Measurements from ENCODE around the gene TTC16. TPM values are rescaled to one million over a fixed set of nuclear protein-coding genes. Genes with fewer than 3 reads are reported as not detected.
"Not testable (repeated sequence)": the region's sequence is repeated elsewhere in the genome, so short reads cannot be mapped to it uniquely, and the experiment has no call there.

TTC16 gene
- total RNA-seq, 1 experiment from 2014 or later, result not detected

GRCh38 chr9:127779136-127779981 lies 63.5 kb downstream of the TTC16 start:
- H3K27me3 ChIP-seq (ENCODE audit: low read length), result no peaks in the 10 kb centered on the region
- no peaks in the 10 kb centered on the region for H3K9me2 ChIP-seq (replicated peaks; ENCODE audit: insufficient read depth, low read length)
- no peak overlapping the region for H3K9ac ChIP-seq (ENCODE audit: low read length)
- no peaks in the 10 kb centered on the region for H3K79me2 ChIP-seq (ENCODE audit: low read length)
- H3K4me2 ChIP-seq (ENCODE audit: low read depth, low read length, poor library complexity, severe bottlenecking), result no peak overlapping the region
- no peak overlapping the region for H3K27ac ChIP-seq (ENCODE audit: low read length)
- H3K4me1 ChIP-seq (ENCODE audit: low read length), result peaks cover 32% of the 10 kb centered on the region
- no peaks in the 10 kb centered on the region for H4K20me1 ChIP-seq (ENCODE audit: insufficient read depth, low read depth, low read length)
- H3K4me3 ChIP-seq (ENCODE audit: low read length), result no peak overlapping the region
- no peaks in the 10 kb centered on the region for H3K9me3 ChIP-seq (ENCODE audit: low read length)
- no peak overlapping the region for H2AFZ ChIP-seq (ENCODE audit: low read length)
- H3K36me3 ChIP-seq (ENCODE audit: insufficient read depth, low read length), result no peaks in the 10 kb centered on the region
- DNase-seq, result no peak

GRCh38 chr9:127780126-127780885 lies 64.4 kb downstream of the TTC16 start:
- no peak overlapping the region for H3K9ac ChIP-seq (ENCODE audit: low read length)
- H3K9me3 ChIP-seq (ENCODE audit: low read length), result no peaks in the 10 kb centered on the region
- H3K27ac ChIP-seq (ENCODE audit: low read length), result no peak overlapping the region
- H3K9me2 ChIP-seq (replicated peaks; ENCODE audit: insufficient read depth, low read length), result no peaks in the 10 kb centered on the region
- H3K4me2 ChIP-seq (ENCODE audit: low read depth, low read length, poor library complexity, severe bottlenecking), result no peak overlapping the region
- peaks cover 35% of the 10 kb centered on the region for H3K4me1 ChIP-seq (ENCODE audit: low read length)
- DNase-seq, result no peak
- no peak overlapping the region for H3K4me3 ChIP-seq (ENCODE audit: low read length)
- no peaks in the 10 kb centered on the region for H3K36me3 ChIP-seq (ENCODE audit: insufficient read depth, low read length)
- H4K20me1 ChIP-seq (ENCODE audit: insufficient read depth, low read depth, low read length), result no peaks in the 10 kb centered on the region
- no peaks in the 10 kb centered on the region for H3K79me2 ChIP-seq (ENCODE audit: low read length)
- H3K27me3 ChIP-seq (ENCODE audit: low read length), result no peaks in the 10 kb centered on the region
- no peak overlapping the region for H2AFZ ChIP-seq (ENCODE audit: low read length)

- H3K27ac ChIP-seq (ENCODE audit: low read length); H3K4me2 ChIP-seq (ENCODE audit: low read depth, low read length, poor library complexity, severe bottlenecking); H3K9ac ChIP-seq (ENCODE audit: low read length): not testable (repeated sequence)
Observed at GRCh38 chr9:127780909-127781308, 65.0 kb downstream of the TTC16 start.

More at GRCh38 chr9:127780909-127781308, 65.0 kb downstream of the TTC16 start:
- not testable (repeated sequence) for H3K9me2 ChIP-seq (replicated peaks; ENCODE audit: insufficient read depth, low read length); DNase-seq; H2AFZ ChIP-seq (ENCODE audit: low read length); H4K20me1 ChIP-seq (ENCODE audit: insufficient read depth, low read depth, low read length); H3K79me2 ChIP-seq (ENCODE audit: low read length); H3K36me3 ChIP-seq (ENCODE audit: insufficient read depth, low read length); H3K4me3 ChIP-seq (ENCODE audit: low read length); H3K9me3 ChIP-seq (ENCODE audit: low read length); H3K27me3 ChIP-seq (ENCODE audit: low read length)
- H3K4me1 ChIP-seq (ENCODE audit: low read length), result peaks cover 35% of the 10 kb centered on the region

Other genes starting within 250 kb of the TTC16 start
- gene STXBP1, start 103.8 kb upstream of the TTC16 start, total RNA-seq (2014; rRNA removed; shearing (Covaris generic); ENCODE audit: low replicate concordance), result 3.1 and 3.6 TPM in 2 replicates
- gene CFAP157, start 9.1 kb upstream of the TTC16 start, total RNA-seq (2014; rRNA removed; shearing (Covaris generic); ENCODE audit: low replicate concordance), result not detected in 2 replicates
- 10.6 and 24.9 TPM in 2 replicates for gene PTRH1, start 416 bp upstream of the TTC16 start, total RNA-seq (2014; rRNA removed; shearing (Covaris generic); ENCODE audit: low replicate concordance)
- 10.7 and 12.7 TPM in 2 replicates for gene TOR2A, start 19.2 kb downstream of the TTC16 start, total RNA-seq (2014; rRNA removed; shearing (Covaris generic); ENCODE audit: low replicate concordance)
- 0.61 TPM in 1 of 2 replicates, not detected in the other for gene SH2D3C, start 62.6 kb downstream of the TTC16 start, total RNA-seq (2014; rRNA removed; shearing (Covaris generic); ENCODE audit: low replicate concordance)
- 23.9 and 30.7 TPM in 2 replicates for gene CDK9, start 70.0 kb downstream of the TTC16 start, total RNA-seq (2014; rRNA removed; shearing (Covaris generic); ENCODE audit: low replicate concordance)
- gene FPGS, start 86.8 kb downstream of the TTC16 start, total RNA-seq (2014; rRNA removed; shearing (Covaris generic); ENCODE audit: low replicate concordance), result 41.9 and 102 TPM in 2 replicates
- gene ENG, start 138.6 kb downstream of the TTC16 start, total RNA-seq (2014; rRNA removed; shearing (Covaris generic); ENCODE audit: low replicate concordance), result not detected in 2 replicates
- gene AK1, start 161.6 kb downstream of the TTC16 start, total RNA-seq (2014; rRNA removed; shearing (Covaris generic); ENCODE audit: low replicate concordance), result 1.0 and 32.6 TPM in 2 replicates
- gene ST6GALNAC6, start 183.5 kb downstream of the TTC16 start, total RNA-seq (2014; rRNA removed; shearing (Covaris generic); ENCODE audit: low replicate concordance), result 21.7 and 55.7 TPM in 2 replicates
- gene ST6GALNAC4, start 201.0 kb downstream of the TTC16 start, total RNA-seq (2014; rRNA removed; shearing (Covaris generic); ENCODE audit: low replicate concordance), result 23.5 and 41.6 TPM in 2 replicates
- gene PIP5KL1, start 214.7 kb downstream of the TTC16 start, total RNA-seq (2014; rRNA removed; shearing (Covaris generic); ENCODE audit: low replicate concordance), result 2.7 and 3.1 TPM in 2 replicates
- 21.5 and 34.4 TPM in 2 replicates for gene DPM2, start 221.8 kb downstream of the TTC16 start, total RNA-seq (2014; rRNA removed; shearing (Covaris generic); ENCODE audit: low replicate concordance)